ENCODE measurements around the gene FOXA3. TPM values are rescaled to one million over a fixed set of nuclear protein-coding genes. Genes with fewer than 3 reads are reported as not detected.

FOXA3 gene
- total and polyA plus RNA-seq, 9 donors = 0.04 to 0.26 TPM; not detected in 7

GRCh38 chr19:45905011-45905410 is 40.9 kb downstream of the FOXA3 start:
- DNase-seq = no peak
- WGBS, 3 donors = 71 to 74% (median 74%) methylated on average over 10 of the region's 10 CpGs
- TF ChIP-seq CTCF (IDR thresholded peaks at IDR 0.05) (no peak), EP300 (IDR thresholded peaks at IDR 0.05) (no peak), POLR2A (IDR thresholded peaks at IDR 0.05) (no peak)
- Histone ChIP-seq H3K9me3 (no peaks in the 10 kb centered on the region), H3K36me3 (no peaks in the 10 kb centered on the region), H3K27me3 (no peaks in the 10 kb centered on the region), H3K4me1 (ENCODE audit: insufficient read depth) (peaks cover 5% of the 10 kb centered on the region), H3K27ac (no peak overlapping the region), H3K4me3 (no peak overlapping the region)
- intact Hi-C loops (cut with DNase I) = no loop called here

GRCh38 chr19:45906221-45906620 is 42.1 kb downstream of the FOXA3 start:
- DNase-seq = no peak
- Histone ChIP-seq H3K9me3 (no peaks in the 10 kb centered on the region), H3K27me3 (no peaks in the 10 kb centered on the region), H3K4me3 (no peak overlapping the region), H3K36me3 (no peaks in the 10 kb centered on the region), H3K27ac (no peak overlapping the region), H3K4me1 (ENCODE audit: insufficient read depth) (no peaks in the 10 kb centered on the region)
- WGBS, 3 donors = 84 to 89% (median 87%) methylated on average over 3 of the region's 3 CpGs
- no peak for TF ChIP-seq EP300 (IDR thresholded peaks at IDR 0.05)
- no peak for TF ChIP-seq CTCF (IDR thresholded peaks at IDR 0.05)
- no peak for TF ChIP-seq POLR2A (IDR thresholded peaks at IDR 0.05)
- intact Hi-C loops (cut with DNase I) = no loop called here

GRCh38 chr19:45908956-45909355 is 44.8 kb downstream of the FOXA3 start:
- H3K4me3 ChIP-seq = no peak overlapping the region
- no peaks in the 10 kb centered on the region for H3K4me1 ChIP-seq (ENCODE audit: insufficient read depth)
- H3K27me3 ChIP-seq = no peaks in the 10 kb centered on the region
- no peaks in the 10 kb centered on the region for H3K9me3 ChIP-seq
- TF ChIP-seq POLR2A (IDR thresholded peaks at IDR 0.05) = no peak
- TF ChIP-seq EP300 (IDR thresholded peaks at IDR 0.05) = no peak
- TF ChIP-seq CTCF (IDR thresholded peaks at IDR 0.05) = no peak
- 59 to 67% (median 64%) methylated on average over 5 of the region's 5 CpGs for WGBS, 3 donors
- no peak overlapping the region for H3K27ac ChIP-seq
- intact Hi-C loops (cut with DNase I) = no loop called here
- H3K36me3 ChIP-seq = no peaks in the 10 kb centered on the region
- no peak for DNase-seq

- WGBS, 3 donors = 51 to 66% (median 52%) methylated on average over 8 of the region's 8 CpGs
- intact Hi-C loops (cut with DNase I) = loop anchor here in 1 of 4 donors (10.0 kb wide), 1 partner anchor 94 kb away; no protein-coding TSS in a partner anchor
These were observed 47.2 kb downstream of the FOXA3 start for GRCh38 chr19:45911291-45911690.

More at GRCh38 chr19:45911291-45911690, 47.2 kb downstream of the FOXA3 start:
- H3K27me3 ChIP-seq = no peaks in the 10 kb centered on the region
- no peaks in the 10 kb centered on the region for H3K4me1 ChIP-seq (ENCODE audit: insufficient read depth)
- no peaks in the 10 kb centered on the region for H3K9me3 ChIP-seq
- H3K36me3 ChIP-seq = no peaks in the 10 kb centered on the region
- TF ChIP-seq EP300 (IDR thresholded peaks at IDR 0.05) (no peak), CTCF (IDR thresholded peaks at IDR 0.05) (no peak), POLR2A (IDR thresholded peaks at IDR 0.05) (no peak)
- H3K4me3 ChIP-seq = no peak overlapping the region
- no peak for DNase-seq
- H3K27ac ChIP-seq = no peak overlapping the region
